ENCODE measurements around the gene OTOA. TPM values are rescaled to one million over a fixed set of nuclear protein-coding genes. Genes with fewer than 3 reads are reported as not detected.

The OTOA gene
- total and polyA plus RNA-seq, 2 of the 8 experiments (the other 6 are each of a cell fraction or from before 2014, with no cell fraction given) = 0.06 to 0.32 TPM

DNA sequence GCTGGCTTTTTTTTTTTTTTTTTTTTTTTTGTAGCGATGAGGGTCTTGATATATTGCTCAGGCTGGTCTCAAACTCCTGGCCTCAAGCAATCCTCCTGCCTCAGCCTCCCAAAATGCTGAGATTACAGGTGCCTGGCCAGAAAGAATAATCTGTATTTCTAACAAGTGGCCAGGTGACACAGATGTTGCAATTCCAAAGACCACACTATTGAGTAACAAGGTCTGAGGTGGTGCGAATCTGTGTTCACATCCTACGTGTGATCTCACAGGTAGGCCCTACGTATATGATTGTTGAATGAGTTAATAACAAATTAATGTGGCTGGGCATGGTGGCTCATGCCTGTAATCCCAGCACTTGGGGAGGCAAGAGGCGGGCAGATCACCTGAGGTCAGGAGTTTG is 33.3 kb downstream of the OTOA start (continued):
- TF ChIP-seq KDM5A (IDR thresholded peaks at IDR 0.05; ENCODE audit: low read length) = no peak
- TF ChIP-seq JUN (IDR thresholded peaks at IDR 0.05; ENCODE audit: low read depth, low read length) = no peak

Measured in H1 (cell line).